ENCODE results near the gene INCENP. TPM values are rescaled to one million over a fixed set of nuclear protein-coding genes. Genes with fewer than 3 reads are reported as not detected.

INCENP gene
- total RNA-seq, 3 donors from 2014 or later (not counting 1 experiment from before 2014, with no cell fraction given) = 24.4 to 47.6 (median 27.3) TPM

DNA sequence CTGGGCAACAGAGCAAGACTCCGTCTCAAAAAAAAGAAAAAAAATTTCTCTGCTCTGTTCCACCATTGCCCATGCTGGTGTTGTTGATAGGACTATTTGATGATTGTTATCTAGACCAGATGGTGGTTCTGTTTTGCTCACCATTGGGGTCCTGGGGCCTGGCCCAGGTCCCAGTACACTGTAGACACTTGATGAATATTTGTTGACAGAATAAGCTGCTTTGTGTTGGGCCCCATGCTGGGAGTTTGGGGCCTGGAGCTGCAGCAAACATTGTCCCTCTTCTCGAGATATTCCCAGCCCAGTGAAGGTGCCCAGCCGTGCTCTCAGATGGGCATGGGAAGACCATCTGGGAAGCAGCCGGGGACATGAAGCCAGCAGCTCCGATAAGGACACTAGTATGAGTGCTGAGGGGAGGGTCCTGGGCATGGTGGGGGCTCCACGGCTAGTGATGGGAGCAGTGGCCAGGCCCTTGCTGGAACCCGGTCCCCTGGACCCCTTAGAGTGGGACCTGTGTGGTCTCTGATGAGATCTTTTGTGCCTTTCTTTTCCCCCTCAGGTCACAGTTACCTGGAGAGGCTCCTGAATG lies 13.6 kb downstream of the INCENP start:
- H3K4me1 Mint-ChIP-seq = peaks cover 7 to 19% of the 10 kb centered on the region in 2 donors
- H3K27ac Mint-ChIP-seq = no peak overlapping the region
- no peaks in the 10 kb centered on the region for H3K36me3 Mint-ChIP-seq
- no peak overlapping the region for H3K4me3 ChIP-seq (ENCODE audit: low read length)
- H3K27ac ChIP-seq (ENCODE audit: low read length) = no peak overlapping the region
- WGBS (ENCODE audit: insufficient coverage) = 98% methylated on average over 7 of the region's 7 CpGs
- no peaks in the 10 kb centered on the region for H3K9me3 Mint-ChIP-seq
- H3K27me3 Mint-ChIP-seq (ENCODE audit: low read depth in 2 of 2) = no peaks in the 10 kb centered on the region
- H3K9me3 ChIP-seq (ENCODE audit: control insufficient read depth, insufficient read depth, low read length) = no peaks in the 10 kb centered on the region
- no peaks in the 10 kb centered on the region for H3K4me1 ChIP-seq (ENCODE audit: control insufficient read depth, insufficient read depth, low read length)
- H3K27me3 ChIP-seq (ENCODE audit: control insufficient read depth, insufficient read depth, low read length) = no peaks in the 10 kb centered on the region
- no peak for DNase-seq
- no peak for TF ChIP-seq CTCF (IDR thresholded peaks at IDR 0.05)
- peaks cover 44% of the 10 kb centered on the region for H3K36me3 ChIP-seq (ENCODE audit: control insufficient read depth, insufficient read depth, low read length)
- intact Hi-C loops (cut with micrococcal nuclease) = no loop called here
- ATAC-seq = no peak
- no peak overlapping the region for H3K4me3 Mint-ChIP-seq

DNA sequence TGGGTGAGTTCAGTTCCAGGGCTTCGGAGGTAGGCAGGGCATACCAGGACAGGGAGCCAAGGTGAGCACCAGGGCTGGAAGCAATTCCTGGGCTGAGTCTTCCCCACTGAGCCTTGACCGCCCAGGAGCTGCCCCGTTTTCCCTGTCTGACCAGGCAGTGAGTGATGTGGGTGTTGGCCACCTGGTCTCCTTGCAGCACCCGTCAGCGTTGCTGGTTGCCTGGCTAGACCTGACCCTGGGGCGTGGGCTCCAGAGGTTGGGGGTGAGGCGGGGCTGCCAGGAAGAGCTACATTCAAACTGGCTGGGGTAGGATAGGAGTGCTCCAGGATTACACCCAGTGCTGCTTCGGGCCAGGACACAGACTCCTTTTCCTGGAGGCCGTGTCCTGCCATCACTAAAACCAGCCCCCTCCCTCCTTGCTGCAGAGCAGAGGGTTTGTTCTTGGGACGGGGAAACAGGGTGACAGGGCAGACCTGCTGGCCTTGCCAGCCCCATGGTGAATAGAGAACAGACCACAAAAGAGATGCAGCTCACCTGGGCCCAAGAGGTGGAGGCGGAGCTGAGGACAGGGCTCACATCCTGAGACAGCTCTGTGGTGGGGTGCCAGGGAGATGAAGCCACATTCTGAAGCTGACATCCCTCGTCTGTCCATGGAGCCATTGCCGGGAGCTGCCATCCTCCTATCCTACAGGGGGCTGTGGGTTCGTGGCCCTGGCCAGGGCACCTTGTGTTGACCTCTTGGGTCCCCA lies 14.2 kb downstream of the INCENP start:
- 97% methylated on average over 14 of the region's 14 CpGs for WGBS (ENCODE audit: insufficient coverage)
- no peaks in the 10 kb centered on the region for H3K36me3 Mint-ChIP-seq
- H3K4me1 Mint-ChIP-seq = peaks cover 0 to 13% of the 10 kb centered on the region in 2 donors
- H3K27ac ChIP-seq (ENCODE audit: low read length) = no peak overlapping the region
- H3K27me3 Mint-ChIP-seq (ENCODE audit: low read depth in 2 of 2) = no peaks in the 10 kb centered on the region
- no peak overlapping the region for H3K27ac Mint-ChIP-seq
- intact Hi-C loops (cut with micrococcal nuclease) = no loop called here
- no peaks in the 10 kb centered on the region for H3K4me1 ChIP-seq (ENCODE audit: control insufficient read depth, insufficient read depth, low read length)
- no peak overlapping the region for H3K4me3 Mint-ChIP-seq
- H3K9me3 ChIP-seq (ENCODE audit: control insufficient read depth, insufficient read depth, low read length) = no peaks in the 10 kb centered on the region
- DNase-seq (no peak), ATAC-seq (no peak)
- no peaks in the 10 kb centered on the region for H3K27me3 ChIP-seq (ENCODE audit: control insufficient read depth, insufficient read depth, low read length)
- H3K9me3 Mint-ChIP-seq = no peaks in the 10 kb centered on the region
- peaks cover 51% of the 10 kb centered on the region for H3K36me3 ChIP-seq (ENCODE audit: control insufficient read depth, insufficient read depth, low read length)
- H3K4me3 ChIP-seq (ENCODE audit: low read length) = no peak overlapping the region
- no peak for TF ChIP-seq CTCF (IDR thresholded peaks at IDR 0.05)

- Mint-ChIP-seq H3K27ac (no peak overlapping the region), H3K4me1 (peaks cover 0 to 8% of the 10 kb centered on the region in 2 donors), H3K4me3 (no peak overlapping the region), H3K9me3 (no peaks in the 10 kb centered on the region), H3K27me3 (ENCODE audit: low read depth in 2 of 2) (no peaks in the 10 kb centered on the region), H3K36me3 (no peaks in the 10 kb centered on the region)
- Histone ChIP-seq H3K4me3 (ENCODE audit: low read length) (no peak overlapping the region), H3K36me3 (ENCODE audit: control insufficient read depth, insufficient read depth, low read length) (peaks cover 52% of the 10 kb centered on the region), H3K27me3 (ENCODE audit: control insufficient read depth, insufficient read depth, low read length) (no peaks in the 10 kb centered on the region), H3K4me1 (ENCODE audit: control insufficient read depth, insufficient read depth, low read length) (no peaks in the 10 kb centered on the region), H3K9me3 (ENCODE audit: control insufficient read depth, insufficient read depth, low read length) (no peaks in the 10 kb centered on the region), H3K27ac (ENCODE audit: low read length) (no peak overlapping the region)
- ATAC-seq = no peak
- DNase-seq = no peak
- WGBS (ENCODE audit: insufficient coverage) = 97% methylated on average over 17 of the region's 17 CpGs
- TF ChIP-seq CTCF (IDR thresholded peaks at IDR 0.05) = no peak
- intact Hi-C loops (cut with micrococcal nuclease) = no loop called here
These were observed 15.0 kb downstream of the INCENP start for GRCh38 chr11:62138630-62139425.

All from natural killer cell (primary cell).